Astrocyte (in vitro differentiated cells and primary cell): ENCODE results near the gene ANK3. TPM values are rescaled to one million over a fixed set of nuclear protein-coding genes. Genes with fewer than 3 reads are reported as not detected.

ENCODE experiments used
- DNase-seq: peaks from one replicate; pipeline ENCODE4 v3.0.0-alpha.2; 2010; ENCODE audit warnings: low read depth
- FAIRE-seq: peaks from 2 replicates; lab custom pipeline; 2011; peaks lifted over from hg19 to GRCh38; lab: Jason Lieb, UNC
- H2AFZ ChIP-seq: 2 replicates; pipeline ENCODE4 v1.6.0; 2012; ENCODE audit warnings: low read depth, low read length, inconsistent platforms
- H3K27ac ChIP-seq: 2 replicates; pipeline ENCODE4 v1.5.1; 2011; ENCODE audit warnings: low read depth, low read length, inconsistent platforms
- H3K27me3 ChIP-seq: 2 replicates; pipeline ENCODE4 v1.6.0; 2011; ENCODE audit warnings: low read length, inconsistent platforms; ENCODE audit not compliant: insufficient read depth
- H3K36me3 ChIP-seq: 2 replicates; pipeline ENCODE4 v1.5.1; 2011; ENCODE audit warnings: low read length, inconsistent platforms; ENCODE audit not compliant: insufficient read depth
- H3K4me1 ChIP-seq: 2 replicates; pipeline ENCODE4 v1.5.1; 2011; ENCODE audit warnings: low read length, inconsistent platforms; ENCODE audit not compliant: insufficient read depth
- H3K4me2 ChIP-seq: 2 replicates; pipeline ENCODE4 v1.6.0; 2012; ENCODE audit warnings: low read length, inconsistent platforms
- H3K4me3 ChIP-seq: 2 replicates; pipeline ENCODE4 v1.5.1; 2011; ENCODE audit warnings: low read depth, mild to moderate bottlenecking, low read length, inconsistent platforms; ENCODE audit not compliant: insufficient read depth
- H3K79me2 ChIP-seq: 2 replicates; pipeline ENCODE4 v1.6.0; 2012; ENCODE audit warnings: mild to moderate bottlenecking, low read length, inconsistent platforms; ENCODE audit not compliant: insufficient read depth
- H3K9ac ChIP-seq: 2 replicates; pipeline ENCODE4 v1.6.0; 2012; ENCODE audit warnings: mild to moderate bottlenecking, low read length, inconsistent platforms
- H3K9me3 ChIP-seq: 2 replicates; pipeline ENCODE4 v1.5.1; 2012; ENCODE audit warnings: low read depth, mild to moderate bottlenecking, low read length, inconsistent platforms; ENCODE audit not compliant: insufficient read depth
- H4K20me1 ChIP-seq: 2 replicates; pipeline ENCODE4 v1.6.0; 2012; ENCODE audit warnings: low read length, inconsistent platforms; ENCODE audit not compliant: insufficient read depth
- H3K27ac Mint-ChIP-seq: one replicate; pipeline ENCODE4 v1.8.0; 2021; ENCODE audit warnings: mild to moderate bottlenecking, mixed read lengths; ENCODE audit not compliant: unreplicated experiment
- H3K27me3 Mint-ChIP-seq: one replicate; pipeline ENCODE4 v1.8.0; 2021; ENCODE audit warnings: low read depth, mixed read lengths; ENCODE audit not compliant: unreplicated experiment
- H3K36me3 Mint-ChIP-seq: one replicate; pipeline ENCODE4 v1.8.0; 2021; ENCODE audit warnings: low read depth, mixed read lengths; ENCODE audit not compliant: unreplicated experiment
- H3K4me1 Mint-ChIP-seq: one replicate; pipeline ENCODE4 v1.8.0; 2021; ENCODE audit warnings: low read depth, mixed read lengths; ENCODE audit not compliant: unreplicated experiment
- H3K4me3 Mint-ChIP-seq: one replicate; pipeline ENCODE4 v1.8.0; 2021; ENCODE audit warnings: mild to moderate bottlenecking, moderate library complexity, mixed read lengths; ENCODE audit not compliant: unreplicated experiment
- H3K9me3 Mint-ChIP-seq: one replicate; pipeline ENCODE4 v1.8.0; 2021; ENCODE audit warnings: mild to moderate bottlenecking, mixed read lengths; ENCODE audit not compliant: unreplicated experiment
- EZH2 ChIP-seq: IDR thresholded peaks from 2 replicates; pipeline ENCODE4 v1.6.1; 2012; ENCODE audit warnings: mild to moderate bottlenecking, low read length, inconsistent platforms; ENCODE audit not compliant: insufficient read depth
- total RNA-seq: library from RNA; stranded (reverse); gene quantifications from 2 replicates; pipeline ENCODE4 v1.2.1, GENCODE V29; 2021
- TF ChIP-seq, protein P1 (sequence below): IDR thresholded peaks from 2 replicates; pipeline ENCODE4 v1.5.1; 2011; ENCODE audit warnings: low read depth, mild to moderate bottlenecking, inconsistent platforms, low read length, moderate library complexity; ENCODE audit not compliant: insufficient read depth

The ANK3 gene
- total RNA-seq, 1 donor from 2014 or later: 21.1 TPM

DNA sequence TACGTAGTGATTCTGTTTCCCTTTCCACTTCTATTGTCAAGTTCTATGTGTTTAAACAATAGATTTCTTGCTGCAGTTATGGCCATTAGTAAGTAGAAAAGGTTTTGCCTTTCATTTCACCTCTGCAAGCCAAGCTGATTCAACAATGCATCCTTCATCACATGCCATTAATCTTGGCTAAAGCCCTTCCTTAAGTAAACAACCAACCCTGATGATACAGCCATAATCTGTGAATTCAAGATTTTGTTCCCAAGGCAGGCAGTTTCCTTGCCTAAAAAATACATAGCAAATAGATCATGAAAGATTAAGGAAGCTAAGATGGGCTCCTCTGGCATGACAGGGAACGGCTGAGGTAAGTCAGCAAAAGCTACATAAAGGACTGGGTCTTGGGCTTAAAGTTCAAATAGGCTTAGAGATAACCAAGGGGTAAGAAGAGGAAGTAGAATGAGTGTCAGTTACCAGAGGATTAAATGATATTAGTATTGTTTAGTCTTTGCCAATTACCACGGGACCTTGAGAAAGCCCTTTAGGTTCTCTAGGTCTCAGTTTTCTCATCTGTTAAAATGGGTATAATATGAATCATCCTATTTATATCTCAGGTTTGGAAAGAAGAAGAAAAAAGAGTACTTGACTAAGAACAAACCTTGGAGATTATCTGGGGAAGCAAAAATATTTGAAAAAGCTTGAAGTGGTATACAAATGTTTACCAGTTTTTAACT lies 35.9 kb upstream of the ANK3 start:
- peak overlapping the region; percentile 47 for H3K9ac ChIP-seq
- Mint-ChIP-seq H3K4me1 (peaks cover 45% of the 10 kb centered on the region), H3K27ac (peak overlapping the region; percentile 36), H3K4me3 (no peak overlapping the region), H3K27me3 (no peaks in the 10 kb centered on the region), H3K9me3 (no peaks in the 10 kb centered on the region), H3K36me3 (no peaks in the 10 kb centered on the region)
- no peak overlapping the region for H3K4me3 ChIP-seq
- peak overlapping the region; percentile 54 for H3K4me2 ChIP-seq
- peaks cover 65% of the 10 kb centered on the region for H3K4me1 ChIP-seq
- no peaks in the 10 kb centered on the region for H3K9me3 ChIP-seq
- no peaks in the 10 kb centered on the region for H3K79me2 ChIP-seq
- no peak overlapping the region for H2AFZ ChIP-seq
- no peaks in the 10 kb centered on the region for H3K36me3 ChIP-seq
- H3K27ac ChIP-seq: peak overlapping the region; percentile 84
- DNase-seq (peak; percentile 92), FAIRE-seq (no peak)
- H3K27me3 ChIP-seq: no peaks in the 10 kb centered on the region
- TF ChIP-seq EZH2: no peak
- TF ChIP-seq, protein P1, sequence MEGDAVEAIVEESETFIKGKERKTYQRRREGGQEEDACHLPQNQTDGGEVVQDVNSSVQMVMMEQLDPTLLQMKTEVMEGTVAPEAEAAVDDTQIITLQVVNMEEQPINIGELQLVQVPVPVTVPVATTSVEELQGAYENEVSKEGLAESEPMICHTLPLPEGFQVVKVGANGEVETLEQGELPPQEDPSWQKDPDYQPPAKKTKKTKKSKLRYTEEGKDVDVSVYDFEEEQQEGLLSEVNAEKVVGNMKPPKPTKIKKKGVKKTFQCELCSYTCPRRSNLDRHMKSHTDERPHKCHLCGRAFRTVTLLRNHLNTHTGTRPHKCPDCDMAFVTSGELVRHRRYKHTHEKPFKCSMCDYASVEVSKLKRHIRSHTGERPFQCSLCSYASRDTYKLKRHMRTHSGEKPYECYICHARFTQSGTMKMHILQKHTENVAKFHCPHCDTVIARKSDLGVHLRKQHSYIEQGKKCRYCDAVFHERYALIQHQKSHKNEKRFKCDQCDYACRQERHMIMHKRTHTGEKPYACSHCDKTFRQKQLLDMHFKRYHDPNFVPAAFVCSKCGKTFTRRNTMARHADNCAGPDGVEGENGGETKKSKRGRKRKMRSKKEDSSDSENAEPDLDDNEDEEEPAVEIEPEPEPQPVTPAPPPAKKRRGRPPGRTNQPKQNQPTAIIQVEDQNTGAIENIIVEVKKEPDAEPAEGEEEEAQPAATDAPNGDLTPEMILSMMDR: no peak
- no peaks in the 10 kb centered on the region for H4K20me1 ChIP-seq

DNA sequence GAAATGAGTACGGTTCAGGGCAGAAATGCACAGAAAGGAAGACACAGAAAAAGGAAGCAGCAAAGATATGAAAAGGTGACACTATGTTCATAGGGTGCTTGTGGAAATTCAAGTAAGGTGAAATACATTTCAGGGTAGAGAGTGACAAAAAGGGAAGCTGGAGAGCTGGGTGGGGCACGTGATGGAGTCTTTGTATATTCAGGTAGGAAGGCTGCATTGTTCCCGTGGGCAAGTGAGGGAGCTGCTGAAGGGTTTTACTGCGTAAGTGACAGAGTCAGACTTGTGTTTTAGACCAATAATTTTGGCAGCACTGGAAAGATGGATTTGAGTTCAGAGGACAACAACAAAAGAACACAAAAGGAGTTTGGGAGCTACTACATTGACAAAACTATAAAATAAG lies 35.3 kb upstream of the ANK3 start:
- Mint-ChIP-seq H3K36me3 (no peaks in the 10 kb centered on the region), H3K4me1 (peaks cover 41% of the 10 kb centered on the region)
- no peaks in the 10 kb centered on the region for H4K20me1 ChIP-seq

More for the DNA sequence above, 35.3 kb upstream of the ANK3 start:
- Mint-ChIP-seq H3K4me3 (no peak overlapping the region), H3K27me3 (no peaks in the 10 kb centered on the region), H3K9me3 (no peaks in the 10 kb centered on the region), H3K27ac (peak overlapping the region; percentile 36)
- Histone ChIP-seq H3K9ac (no peak overlapping the region), H3K27ac (peak overlapping the region; percentile 84), H3K4me2 (peak overlapping the region; percentile 54), H3K9me3 (no peaks in the 10 kb centered on the region), H3K36me3 (no peaks in the 10 kb centered on the region), H3K27me3 (no peaks in the 10 kb centered on the region), H3K4me3 (no peak overlapping the region), H2AFZ (no peak overlapping the region), H3K79me2 (no peaks in the 10 kb centered on the region), H3K4me1 (peaks cover 60% of the 10 kb centered on the region)
- no peak for TF ChIP-seq EZH2
- TF ChIP-seq, protein P1: no peak
- peak; percentile 56 for FAIRE-seq
- no peak for DNase-seq
